Kidney epithelial cell (primary cell): ENCODE results near the gene RGS9. TPM values are rescaled to one million over a fixed set of nuclear protein-coding genes. Genes with fewer than 3 reads are reported as not detected.

Experiments
- DNase-seq: peaks from one replicate; pipeline ENCODE4 v3.0.0-alpha.2; 2010; ENCODE audit warnings: low read depth
- H3K27me3 ChIP-seq: 2 replicates; pipeline ENCODE4 v1.6.0; 2011; ENCODE audit warnings: low read length; ENCODE audit not compliant: control insufficient read depth, insufficient read depth
- H3K36me3 ChIP-seq: 2 replicates; pipeline ENCODE4 v1.5.1; 2011; ENCODE audit warnings: low read length; ENCODE audit not compliant: control insufficient read depth, insufficient read depth
- H3K4me3 ChIP-seq: 2 replicates; pipeline ENCODE4 v1.5.1; 2011; ENCODE audit warnings: low read depth, mild to moderate bottlenecking, control low read depth, low read length
- total RNA-seq: library from RNA; depleted of rRNA; stranded (reverse); fragments of >200 nt; gene quantifications from 2 replicates; pipeline ENCODE4 v1.2.3, GENCODE V29; 2015
- TF ChIP-seq, protein P1 (sequence below): IDR thresholded peaks from 2 replicates; pipeline ENCODE4 v1.5.1; 2011; ENCODE audit warnings: mild to moderate bottlenecking, moderate library complexity, low read length, control low read depth, inconsistent platforms; ENCODE audit not compliant: insufficient read depth, poor library complexity, severe bottlenecking

Gene RGS9
- total RNA-seq, 1 donor from 2014 or later = 7.5 TPM

DNA sequence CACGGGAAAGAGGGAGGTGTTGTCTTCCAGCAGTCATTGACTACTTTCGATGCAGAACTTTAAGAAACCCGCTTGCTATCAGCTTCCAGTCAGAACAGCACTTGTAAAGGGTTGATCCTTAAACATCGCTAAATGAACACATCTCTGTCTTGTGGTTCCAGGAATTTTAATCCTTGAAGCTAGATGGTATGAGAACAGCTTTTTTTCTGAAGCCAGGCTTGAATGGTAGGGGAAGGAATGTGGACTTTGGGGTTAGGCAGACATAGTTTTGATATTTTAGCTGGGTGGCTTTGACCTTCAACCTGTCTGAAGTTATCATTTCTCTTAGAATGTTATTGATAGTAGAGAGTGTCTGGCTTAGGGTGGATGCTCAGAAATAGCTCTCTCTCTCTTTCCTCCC, 81.1 kb downstream of the RGS9 start:
- Histone ChIP-seq H3K27me3 (peaks cover 9% of the 10 kb centered on the region), H3K36me3 (no peaks in the 10 kb centered on the region), H3K4me3 (no peak overlapping the region)
- TF ChIP-seq, protein P1, sequence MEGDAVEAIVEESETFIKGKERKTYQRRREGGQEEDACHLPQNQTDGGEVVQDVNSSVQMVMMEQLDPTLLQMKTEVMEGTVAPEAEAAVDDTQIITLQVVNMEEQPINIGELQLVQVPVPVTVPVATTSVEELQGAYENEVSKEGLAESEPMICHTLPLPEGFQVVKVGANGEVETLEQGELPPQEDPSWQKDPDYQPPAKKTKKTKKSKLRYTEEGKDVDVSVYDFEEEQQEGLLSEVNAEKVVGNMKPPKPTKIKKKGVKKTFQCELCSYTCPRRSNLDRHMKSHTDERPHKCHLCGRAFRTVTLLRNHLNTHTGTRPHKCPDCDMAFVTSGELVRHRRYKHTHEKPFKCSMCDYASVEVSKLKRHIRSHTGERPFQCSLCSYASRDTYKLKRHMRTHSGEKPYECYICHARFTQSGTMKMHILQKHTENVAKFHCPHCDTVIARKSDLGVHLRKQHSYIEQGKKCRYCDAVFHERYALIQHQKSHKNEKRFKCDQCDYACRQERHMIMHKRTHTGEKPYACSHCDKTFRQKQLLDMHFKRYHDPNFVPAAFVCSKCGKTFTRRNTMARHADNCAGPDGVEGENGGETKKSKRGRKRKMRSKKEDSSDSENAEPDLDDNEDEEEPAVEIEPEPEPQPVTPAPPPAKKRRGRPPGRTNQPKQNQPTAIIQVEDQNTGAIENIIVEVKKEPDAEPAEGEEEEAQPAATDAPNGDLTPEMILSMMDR = no peak
- DNase-seq = no peak

DNA sequence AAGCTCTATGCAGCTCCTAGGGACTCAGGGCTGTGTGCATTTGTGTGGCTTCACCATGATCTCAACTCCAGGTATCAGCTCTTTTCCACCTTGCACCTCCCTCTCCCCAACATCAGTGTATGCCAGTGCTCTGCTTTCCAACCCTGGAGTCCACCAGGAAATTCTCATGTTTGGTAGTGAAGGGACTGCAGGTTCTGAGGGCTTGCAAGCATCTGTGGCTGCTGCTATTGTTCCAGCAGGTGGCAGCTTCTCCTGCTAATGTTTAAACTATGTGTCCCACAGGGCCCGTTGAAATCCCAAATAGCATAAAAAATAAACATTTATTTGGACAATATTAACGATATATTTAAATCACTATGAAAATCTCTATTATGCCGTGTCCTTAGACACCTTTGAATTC, 82.0 kb downstream of the RGS9 start:
- H3K27me3 ChIP-seq = peaks cover 7% of the 10 kb centered on the region
- H3K4me3 ChIP-seq = no peak overlapping the region
- no peak for DNase-seq
- TF ChIP-seq, protein P1 = no peak
- H3K36me3 ChIP-seq = no peaks in the 10 kb centered on the region

DNA sequence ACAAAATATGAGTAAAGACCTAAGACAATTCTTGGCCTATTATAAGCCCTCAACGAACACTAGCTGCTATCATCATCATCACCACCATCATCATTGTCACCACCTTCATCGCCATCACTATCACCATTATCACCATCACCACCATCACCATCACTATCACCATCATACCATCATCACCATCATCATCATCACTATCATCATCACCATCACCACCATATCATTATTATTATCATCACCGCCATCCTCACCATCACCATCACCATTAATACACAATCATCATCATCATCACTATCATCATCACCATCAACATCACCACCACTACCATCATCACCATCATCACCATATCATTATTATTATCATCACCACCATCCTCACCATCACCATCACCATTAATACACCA, 82.5 kb downstream of the RGS9 start:
- DNase-seq = no peak
- Histone ChIP-seq H3K4me3 (no peak overlapping the region), H3K27me3 (peaks cover 7% of the 10 kb centered on the region), H3K36me3 (no peaks in the 10 kb centered on the region)
- TF ChIP-seq, protein P1 = no peak

DNA sequence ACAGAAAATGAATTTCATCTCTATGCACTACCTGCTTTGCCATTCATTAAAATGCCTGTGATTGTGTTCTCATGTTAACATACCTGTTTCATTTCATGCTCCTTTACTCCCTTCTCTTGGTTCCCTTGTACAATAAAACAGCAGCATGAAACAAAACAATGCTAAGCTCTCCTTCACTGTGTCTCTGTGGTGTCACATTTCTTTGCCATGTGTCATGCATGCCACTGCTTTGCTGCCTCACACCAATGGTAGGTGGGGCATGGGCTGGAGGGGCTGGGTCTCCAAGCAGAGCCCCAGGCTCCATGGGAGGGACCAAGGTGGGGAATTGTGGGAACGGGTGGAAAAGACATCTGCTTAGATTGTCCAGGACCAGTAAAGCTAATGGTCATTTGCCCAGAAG, 83.6 kb downstream of the RGS9 start:
- Histone ChIP-seq H3K27me3 (peaks cover 4% of the 10 kb centered on the region), H3K36me3 (no peaks in the 10 kb centered on the region)
- no peak for DNase-seq

DNA sequence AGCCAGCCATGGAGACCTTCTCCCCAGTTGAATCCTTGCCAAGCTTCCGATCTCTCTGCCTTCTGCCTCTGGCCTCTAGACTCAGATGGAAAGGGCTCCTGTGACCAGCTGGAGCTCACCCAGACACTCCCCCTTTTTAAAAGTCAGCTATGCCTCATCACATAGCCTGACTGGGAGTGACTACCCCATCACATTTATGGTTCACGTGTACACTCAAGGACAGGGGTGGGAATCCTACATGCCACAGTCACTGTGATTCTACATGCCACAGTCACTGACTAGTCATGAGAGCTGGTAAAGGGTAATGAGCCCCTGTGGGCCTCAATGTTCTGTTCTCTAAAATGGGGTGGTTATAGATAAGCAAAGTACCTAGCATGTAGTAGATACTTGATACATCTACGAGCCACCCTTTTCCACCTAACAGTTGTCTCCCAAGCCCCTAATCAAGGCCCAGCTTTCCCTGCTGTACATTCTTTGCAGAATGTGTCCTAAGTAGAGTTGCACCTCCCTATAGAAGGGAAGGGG, 85.1 kb downstream of the RGS9 start:
- TF ChIP-seq, protein P1 = no peak
- no peak overlapping the region for H3K4me3 ChIP-seq
- no peaks in the 10 kb centered on the region for H3K27me3 ChIP-seq
- no peak for DNase-seq
- no peaks in the 10 kb centered on the region for H3K36me3 ChIP-seq

More for the DNA sequence above, 83.6 kb downstream of the RGS9 start:
- TF ChIP-seq, protein P1 = no peak
- H3K4me3 ChIP-seq = no peak overlapping the region

DNA sequence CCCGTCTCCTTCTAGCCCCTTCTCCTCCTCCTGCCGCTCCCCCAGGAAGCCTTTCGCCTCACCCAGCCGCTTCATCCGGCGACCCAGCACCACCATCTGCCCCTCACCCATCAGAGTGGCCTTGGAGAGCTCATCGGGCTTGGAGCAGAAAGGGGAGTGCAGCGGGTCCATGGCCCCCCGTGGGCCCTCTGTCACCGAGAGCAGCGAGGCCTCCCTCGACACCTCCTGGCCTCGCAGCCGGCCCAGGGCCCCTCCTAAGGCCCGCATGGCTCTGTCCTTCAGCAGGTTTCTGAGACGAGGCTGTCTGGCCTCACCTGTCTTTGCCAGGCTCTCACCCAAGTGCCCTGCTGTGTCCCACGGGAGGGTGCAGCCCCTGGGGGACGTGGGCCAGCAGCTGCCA, 87.9 kb downstream of the RGS9 start:
- DNase-seq = no peak
- Histone ChIP-seq H3K4me3 (no peak overlapping the region), H3K36me3 (no peaks in the 10 kb centered on the region), H3K27me3 (no peaks in the 10 kb centered on the region)
- TF ChIP-seq, protein P1 = no peak
